Measurements from ENCODE around the gene LRRC34.

LRRC34 gene

GRCh38 chr3:169848741-169849140 is 36.0 kb upstream of the LRRC34 start:
- TF ChIP-seq CTCF (IDR thresholded peaks at IDR 0.05) = no peak
- H3K27ac ChIP-seq = no peak overlapping the region
- no peaks in the 10 kb centered on the region for H3K36me3 ChIP-seq

GRCh38 chr3:169847896-169848295 is 35.2 kb upstream of the LRRC34 start:
- no peak for TF ChIP-seq CTCF (IDR thresholded peaks at IDR 0.05)
- Histone ChIP-seq H3K27me3 (no peaks in the 10 kb centered on the region), H3K36me3 (no peaks in the 10 kb centered on the region), H3K27ac (no peak overlapping the region), H3K9me3 (no peaks in the 10 kb centered on the region), H3K4me1 (ENCODE audit: control insufficient read depth in 1 of 2, insufficient read depth in 1 of 2, low read depth in 1 of 2, low read length in 1 of 2) (peaks cover 0 to 5% of the 10 kb centered on the region in 2 experiments), H3K4me3 (ENCODE audit: low read depth in 1 of 2, low read length in 1 of 2) (no peak overlapping the region)

More at GRCh38 chr3:169848741-169849140, 36.0 kb upstream of the LRRC34 start:
- Histone ChIP-seq H3K4me1 (ENCODE audit: control insufficient read depth in 1 of 2, insufficient read depth in 1 of 2, low read depth in 1 of 2, low read length in 1 of 2) (no peaks in the 10 kb centered on the region), H3K9me3 (no peaks in the 10 kb centered on the region), H3K4me3 (ENCODE audit: low read depth in 1 of 2, low read length in 1 of 2) (no peak overlapping the region), H3K27me3 (no peaks in the 10 kb centered on the region)

- Histone ChIP-seq H3K27me3 (no peaks in the 10 kb centered on the region), H3K4me1 (ENCODE audit: control insufficient read depth in 1 of 2, insufficient read depth in 1 of 2, low read depth in 1 of 2, low read length in 1 of 2) (peaks cover 0 to 5% of the 10 kb centered on the region in 2 experiments), H3K27ac (no peak overlapping the region), H3K36me3 (no peaks in the 10 kb centered on the region), H3K4me3 (ENCODE audit: low read depth in 1 of 2, low read length in 1 of 2) (no peak overlapping the region), H3K9me3 (no peaks in the 10 kb centered on the region)
- no peak for TF ChIP-seq CTCF (IDR thresholded peaks at IDR 0.05)
These were observed 33.9 kb upstream of the LRRC34 start for GRCh38 chr3:169846458-169847193.

GRCh38 chr3:169842960-169843359 is 30.3 kb upstream of the LRRC34 start:
- Histone ChIP-seq H3K27ac (no peak overlapping the region), H3K4me1 (ENCODE audit: control insufficient read depth in 1 of 2, insufficient read depth in 1 of 2, low read depth in 1 of 2, low read length in 1 of 2) (peaks cover 0 to 5% of the 10 kb centered on the region in 2 experiments), H3K27me3 (no peaks in the 10 kb centered on the region)

GRCh38 chr3:169841171-169841570 is 28.5 kb upstream of the LRRC34 start:
- Histone ChIP-seq H3K9me3 (no peaks in the 10 kb centered on the region), H3K27ac (no peak overlapping the region), H3K36me3 (no peaks in the 10 kb centered on the region), H3K4me1 (ENCODE audit: control insufficient read depth in 1 of 2, insufficient read depth in 1 of 2, low read depth in 1 of 2, low read length in 1 of 2) (peaks cover 0 to 5% of the 10 kb centered on the region in 2 experiments), H3K27me3 (no peaks in the 10 kb centered on the region), H3K4me3 (ENCODE audit: low read depth in 1 of 2, low read length in 1 of 2) (no peak overlapping the region)
- TF ChIP-seq CTCF (IDR thresholded peaks at IDR 0.05) = no peak

More at GRCh38 chr3:169842960-169843359, 30.3 kb upstream of the LRRC34 start:
- H3K36me3 ChIP-seq = no peaks in the 10 kb centered on the region
- TF ChIP-seq CTCF (IDR thresholded peaks at IDR 0.05) = no peak
- no peak overlapping the region for H3K4me3 ChIP-seq (ENCODE audit: low read depth in 1 of 2, low read length in 1 of 2)
- H3K9me3 ChIP-seq = no peaks in the 10 kb centered on the region

Data from neutrophil (primary cell).